ES-I3 (cell line): ENCODE measurements around the gene SAMD7.

Source experiments
- H3K36me3 ChIP-seq: 2 replicates; pipeline ENCODE4 v1.6.1; 2013; ENCODE audit warnings: mild to moderate bottlenecking, low read length, control low read depth, moderate library complexity; ENCODE audit not compliant: insufficient read depth
- H3K4me1 ChIP-seq: 2 replicates; pipeline ENCODE4 v1.6.1; 2013; ENCODE audit warnings: mild to moderate bottlenecking, control low read depth, low read length; ENCODE audit not compliant: insufficient read depth
- H3K9ac ChIP-seq: 2 replicates; pipeline ENCODE4 v1.6.1; 2013; ENCODE audit warnings: low read depth, mild to moderate bottlenecking, low read length, moderate library complexity
- H3K9me3 ChIP-seq: 2 replicates; pipeline ENCODE4 v1.6.1; 2013; ENCODE audit warnings: mild to moderate bottlenecking, low read length, moderate library complexity; ENCODE audit not compliant: control insufficient read depth, insufficient read depth

Gene SAMD7

DNA sequence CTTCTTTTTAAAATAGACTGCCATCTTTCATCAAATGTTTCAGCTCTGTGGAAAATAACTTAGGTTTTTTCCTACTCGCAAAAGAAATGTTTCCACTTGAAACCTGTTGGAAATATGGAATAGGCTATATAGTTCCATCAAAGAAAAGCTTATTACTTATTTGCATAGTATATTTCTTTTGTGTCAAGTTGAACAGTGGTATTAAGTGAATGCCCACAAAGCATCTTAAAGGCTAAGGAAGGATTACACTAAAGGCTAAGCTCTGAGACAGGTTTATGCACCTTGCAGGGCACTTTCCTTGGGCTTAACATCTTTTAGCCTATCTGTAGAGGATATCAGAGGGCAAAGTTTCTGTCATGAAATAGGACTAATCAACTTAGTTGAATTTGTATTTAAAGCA lies at the start of gene SAMD7:
TSS of gene SAMD7 (plus strand) at position 301 of the 400 bp plus-strand sequence. CDS start 7,927 bp downstream, outside the sequence.
- Histone ChIP-seq H3K4me1 (peaks cover 4% of the 10 kb centered on the region; the same call in 1 of the 2 replicates), H3K9me3 (no peaks in the 10 kb centered on the region), H3K36me3 (no peaks in the 10 kb centered on the region), H3K9ac (no peak within 1 kb of the TSS)

GRCh38 chr3:169861871-169862270 lies 49.5 kb upstream of the SAMD7 start:
- no peaks in the 10 kb centered on the region for H3K36me3 ChIP-seq
- no peaks in the 10 kb centered on the region for H3K4me1 ChIP-seq
- H3K9me3 ChIP-seq, result no peaks in the 10 kb centered on the region
- no peak overlapping the region for H3K9ac ChIP-seq

DNA sequence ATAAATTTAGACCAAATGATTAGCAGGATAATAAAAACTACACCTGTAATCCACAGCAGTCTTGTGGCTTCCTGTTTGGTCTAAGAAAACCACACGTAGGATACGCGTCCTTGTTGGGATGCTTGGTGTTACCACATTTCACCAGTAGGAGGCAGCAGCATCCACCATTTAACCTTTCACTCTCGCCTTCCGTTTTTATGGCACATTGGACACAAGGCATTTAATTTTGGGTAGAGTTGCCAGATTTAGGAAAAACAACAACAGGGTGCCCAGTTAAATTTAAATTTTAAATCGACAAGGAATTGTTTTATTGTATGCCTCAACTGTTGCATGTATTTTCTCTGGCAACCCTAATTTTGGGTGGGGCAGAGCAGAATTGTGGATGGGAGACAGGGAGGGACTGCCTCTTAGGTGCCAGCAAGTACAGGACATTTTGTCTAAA lies 47.9 kb upstream of the SAMD7 start:
- no peak overlapping the region for H3K9ac ChIP-seq

GRCh38 chr3:169864270-169864669 lies 47.1 kb upstream of the SAMD7 start:
- no peaks in the 10 kb centered on the region for H3K9me3 ChIP-seq
- H3K9ac ChIP-seq, result no peak overlapping the region

More for the DNA sequence above, 47.9 kb upstream of the SAMD7 start:
- H3K4me1 ChIP-seq, result no peaks in the 10 kb centered on the region
- no peaks in the 10 kb centered on the region for H3K9me3 ChIP-seq
- H3K36me3 ChIP-seq, result no peaks in the 10 kb centered on the region

DNA sequence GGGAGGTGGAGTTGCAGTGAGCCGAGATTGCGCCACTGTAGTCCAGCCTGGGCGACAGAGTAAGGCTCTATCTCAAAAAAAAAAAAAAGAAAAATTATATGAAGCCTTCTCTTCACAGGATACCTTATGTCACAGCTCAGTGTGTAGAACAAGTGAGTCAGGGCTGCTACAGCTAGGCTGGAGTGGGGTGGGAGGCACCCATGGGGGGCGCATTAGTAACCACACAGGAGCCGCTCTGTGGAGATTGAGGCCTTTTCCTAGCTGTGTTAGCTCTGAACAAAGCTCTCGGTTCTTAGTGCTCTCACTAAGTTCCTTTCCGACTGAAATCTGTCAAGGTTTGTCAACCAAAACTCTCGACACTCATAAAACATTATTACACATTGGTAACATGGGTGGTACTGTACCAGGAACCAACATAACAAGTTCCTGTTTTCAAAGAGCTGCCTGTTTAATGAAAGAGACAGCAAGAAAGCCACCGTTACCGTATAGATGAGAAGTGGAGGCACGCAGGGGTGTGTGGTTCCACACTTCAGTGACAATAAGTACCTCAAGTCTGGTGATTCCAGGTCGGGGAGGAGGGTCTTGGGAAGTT lies 46.1 kb upstream of the SAMD7 start:
- no peaks in the 10 kb centered on the region for H3K36me3 ChIP-seq
- no peaks in the 10 kb centered on the region for H3K9me3 ChIP-seq
- H3K9ac ChIP-seq, result no peak overlapping the region
- H3K4me1 ChIP-seq, result peaks cover 5% of the 10 kb centered on the region; the same call in 1 of the 2 replicates

More at GRCh38 chr3:169864270-169864669, 47.1 kb upstream of the SAMD7 start:
- Histone ChIP-seq H3K4me1 (no peaks in the 10 kb centered on the region), H3K36me3 (no peaks in the 10 kb centered on the region)

- Histone ChIP-seq H3K36me3 (no peaks in the 10 kb centered on the region), H3K9ac (no peak overlapping the region), H3K9me3 (no peaks in the 10 kb centered on the region), H3K4me1 (peaks cover 6% of the 10 kb centered on the region; the same call in 1 of the 2 replicates)
Measured at GRCh38 chr3:169867584-169868210, 43.7 kb upstream of the SAMD7 start.

DNA sequence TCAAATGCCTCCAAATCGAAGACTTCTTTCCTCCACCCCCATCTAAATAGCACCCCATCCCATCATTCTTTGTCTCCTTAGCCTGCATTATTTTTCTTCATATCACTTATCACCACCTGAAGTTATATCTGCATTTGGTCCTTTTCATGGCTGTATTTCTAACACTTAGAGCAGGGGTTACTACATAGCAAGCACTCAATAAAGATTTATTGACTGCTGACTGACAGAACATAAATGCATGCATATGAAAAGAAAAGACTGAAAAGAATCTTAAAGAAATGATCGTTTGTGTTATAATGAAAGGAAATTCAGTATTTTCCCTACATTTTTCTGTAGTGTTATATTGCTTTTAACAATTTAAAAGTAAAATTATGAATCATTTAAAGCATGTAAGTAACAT lies 43.0 kb upstream of the SAMD7 start:
- Histone ChIP-seq H3K9me3 (no peaks in the 10 kb centered on the region), H3K4me1 (peaks cover 6% of the 10 kb centered on the region; the same call in 1 of the 2 replicates), H3K36me3 (no peaks in the 10 kb centered on the region), H3K9ac (no peak overlapping the region)

GRCh38 chr3:169869484-169870220 lies 41.7 kb upstream of the SAMD7 start, which contains the start of gene LRRC31:
Gene LRRC31 (minus strand): TSS chr3:169869935. CDS start chr3:169869807, 128 bp downstream.
- no peaks in the 10 kb centered on the region for H3K9me3 ChIP-seq
- H3K36me3 ChIP-seq, result no peaks in the 10 kb centered on the region
- H3K9ac ChIP-seq, result no peak within 1 kb of the TSS
- H3K4me1 ChIP-seq, result peaks cover 6% of the 10 kb centered on the region; the same call in 1 of the 2 replicates

GRCh38 chr3:169871129-169871886 lies 40.1 kb upstream of the SAMD7 start:
- no peaks in the 10 kb centered on the region; the same call in 1 of the 2 replicates for H3K9me3 ChIP-seq
- no peak overlapping the region for H3K9ac ChIP-seq
- H3K4me1 ChIP-seq, result peaks cover 6% of the 10 kb centered on the region; the same call in 1 of the 2 replicates
- H3K36me3 ChIP-seq, result no peaks in the 10 kb centered on the region

DNA sequence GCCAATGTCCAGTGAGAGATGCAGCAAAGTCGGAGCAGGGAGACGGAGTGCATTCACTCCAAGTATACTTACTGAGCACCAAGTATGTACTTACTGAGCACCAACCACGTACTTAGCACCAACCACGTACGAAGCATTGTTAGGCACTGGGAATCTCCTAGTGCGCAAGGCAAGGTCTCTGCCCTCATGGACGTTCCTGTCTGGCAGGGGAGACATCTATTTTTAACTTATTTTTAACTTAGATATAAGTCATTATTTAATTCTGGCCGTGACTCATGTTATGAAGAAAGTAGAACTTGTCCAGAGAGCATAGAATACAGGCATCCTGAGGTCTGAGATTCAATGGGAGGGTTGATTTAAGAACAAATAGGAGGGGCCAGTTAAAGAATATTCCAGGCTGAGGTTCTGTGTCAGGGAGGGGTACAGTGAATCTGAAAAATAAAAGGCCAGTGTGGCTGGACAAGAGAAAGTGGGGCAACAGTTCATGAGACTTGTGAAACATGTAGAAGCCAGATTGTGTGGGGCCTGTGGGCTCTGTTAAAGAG lies 32.3 kb upstream of the SAMD7 start:
- Histone ChIP-seq H3K9me3 (no peaks in the 10 kb centered on the region; the same call in 1 of the 2 replicates), H3K9ac (no peak overlapping the region), H3K4me1 (no peaks in the 10 kb centered on the region), H3K36me3 (no peaks in the 10 kb centered on the region)

DNA sequence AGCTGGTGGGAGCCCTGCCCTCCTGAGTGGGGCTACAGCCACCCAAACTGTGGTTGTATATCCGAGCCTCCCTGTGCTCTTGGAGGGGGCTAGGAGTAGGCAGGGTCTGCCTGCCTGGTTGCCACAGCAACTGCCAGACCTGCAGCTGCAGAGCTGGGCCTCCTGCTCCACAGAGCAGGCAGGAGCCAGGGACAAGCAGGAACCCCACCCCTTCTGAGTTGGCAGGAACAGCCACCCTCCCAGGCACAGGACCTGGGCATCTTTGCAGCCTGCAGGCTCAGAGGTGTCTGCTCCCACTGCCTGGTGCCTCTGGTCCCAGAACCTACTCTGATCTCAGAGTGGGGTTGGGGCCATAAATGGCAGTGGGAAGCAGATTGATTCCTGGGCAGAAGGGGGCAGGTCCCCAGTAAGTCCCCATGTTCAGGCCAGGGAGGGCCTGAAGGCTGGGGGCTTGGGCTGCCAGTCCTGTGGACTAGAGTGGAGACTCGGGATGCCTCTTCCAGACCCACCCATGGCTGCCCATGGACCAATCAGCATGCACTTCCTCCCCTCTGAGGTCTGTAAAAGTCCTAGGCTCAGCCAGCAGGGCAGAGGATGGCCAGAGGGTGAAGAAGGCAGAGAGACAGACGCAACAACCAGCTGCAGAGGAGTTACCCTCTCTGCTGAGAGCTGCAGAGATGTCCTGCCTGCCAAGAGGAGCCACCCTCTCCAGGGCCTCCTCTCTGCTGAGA lies 31.4 kb upstream of the SAMD7 start:
- Histone ChIP-seq H3K9me3 (no peaks in the 10 kb centered on the region; the same call in 1 of the 2 replicates), H3K4me1 (no peaks in the 10 kb centered on the region), H3K9ac (no peak overlapping the region), H3K36me3 (no peaks in the 10 kb centered on the region)

GRCh38 chr3:169880576-169881250 lies 30.7 kb upstream of the SAMD7 start:
- H3K4me1 ChIP-seq, result peaks cover 3% of the 10 kb centered on the region; the same call in 1 of the 2 replicates
- H3K36me3 ChIP-seq, result no peaks in the 10 kb centered on the region
- no peak overlapping the region for H3K9ac ChIP-seq
- H3K9me3 ChIP-seq, result no peaks in the 10 kb centered on the region

DNA sequence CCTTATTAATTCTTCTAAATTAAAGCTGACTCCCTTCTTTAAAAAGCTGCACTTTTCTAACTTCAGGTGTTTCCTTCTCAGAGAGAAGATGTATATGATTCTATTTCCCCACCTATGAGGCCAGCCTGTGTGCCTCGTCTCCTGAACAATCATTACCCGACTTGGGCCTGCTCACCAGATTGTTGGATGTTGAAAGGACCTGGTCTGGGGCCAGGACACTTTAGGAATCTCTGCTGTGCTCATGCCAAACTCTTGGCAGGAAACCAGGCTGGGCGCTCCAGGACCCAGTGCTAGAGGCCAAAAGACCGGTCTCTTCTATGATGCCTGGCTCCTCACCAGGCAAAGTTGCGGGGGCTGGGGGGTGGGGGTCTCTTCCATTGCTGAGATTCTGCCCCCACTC lies 24.7 kb upstream of the SAMD7 start:
- Histone ChIP-seq H3K4me1 (peaks cover 9% of the 10 kb centered on the region; the same call in 1 of the 2 replicates), H3K36me3 (no peaks in the 10 kb centered on the region), H3K9ac (no peak overlapping the region), H3K9me3 (no peaks in the 10 kb centered on the region)
